ENCODE measurements around the gene C13orf46.

Gene C13orf46

GRCh38 chr13:114013952-114014629 is 40.2 kb upstream of the C13orf46 start:
- H3K9me3 Mint-ChIP-seq, result no peaks in the 10 kb centered on the region
- no peak for ATAC-seq

GRCh38 chr13:114013336-114013735 is 39.5 kb upstream of the C13orf46 start:
- Mint-ChIP-seq H3K4me1 (peaks cover 6% of the 10 kb centered on the region), H3K36me3 (peaks cover 6% of the 10 kb centered on the region)

More at GRCh38 chr13:114013952-114014629, 40.2 kb upstream of the C13orf46 start:
- DNase-seq (ENCODE audit: low spot score in 2 of 2), result no peak
- no peak overlapping the region for H3K27ac Mint-ChIP-seq
- no peak overlapping the region for H3K4me3 Mint-ChIP-seq
- peaks cover 6% of the 10 kb centered on the region for H3K4me1 Mint-ChIP-seq
- peaks cover 14% of the 10 kb centered on the region for H3K36me3 Mint-ChIP-seq

GRCh38 chr13:114012921-114013320 is 39.0 kb upstream of the C13orf46 start:
- H3K9me3 Mint-ChIP-seq, result no peaks in the 10 kb centered on the region
- H3K4me1 Mint-ChIP-seq, result peaks cover 6% of the 10 kb centered on the region
- ATAC-seq (no peak), DNase-seq (ENCODE audit: low spot score in 2 of 2) (no peak)
- no peak overlapping the region for H3K27ac Mint-ChIP-seq
- peaks cover 2% of the 10 kb centered on the region for H3K36me3 Mint-ChIP-seq
- H3K4me3 Mint-ChIP-seq, result no peak overlapping the region

More at GRCh38 chr13:114013336-114013735, 39.5 kb upstream of the C13orf46 start:
- Mint-ChIP-seq H3K27ac (no peak overlapping the region), H3K4me3 (no peak overlapping the region), H3K9me3 (no peaks in the 10 kb centered on the region)
- DNase-seq (ENCODE audit: low spot score in 2 of 2) (no peak), ATAC-seq (no peak)

GRCh38 chr13:114012141-114012540 is 38.3 kb upstream of the C13orf46 start:
- Mint-ChIP-seq H3K36me3 (no peaks in the 10 kb centered on the region), H3K4me1 (peaks cover 6% of the 10 kb centered on the region), H3K27ac (no peak overlapping the region), H3K4me3 (no peak overlapping the region), H3K9me3 (no peaks in the 10 kb centered on the region)
- DNase-seq (ENCODE audit: low spot score in 2 of 2), result no peak
- no peak for ATAC-seq

GRCh38 chr13:114011226-114011625 is 37.4 kb upstream of the C13orf46 start:
- ATAC-seq (peak; percentile 27), DNase-seq (ENCODE audit: low spot score in 2 of 2) (no peak)
- H3K27ac Mint-ChIP-seq, result peak overlapping the region; percentile 35
- no peaks in the 10 kb centered on the region for H3K36me3 Mint-ChIP-seq
- peaks cover 6% of the 10 kb centered on the region for H3K4me1 Mint-ChIP-seq
- no peaks in the 10 kb centered on the region for H3K9me3 Mint-ChIP-seq
- no peak overlapping the region for H3K4me3 Mint-ChIP-seq

GRCh38 chr13:114010401-114011101 is 36.7 kb upstream of the C13orf46 start:
- Mint-ChIP-seq H3K4me1 (peaks cover 3% of the 10 kb centered on the region), H3K36me3 (peaks cover under 1% of the 10 kb centered on the region), H3K27ac (peak overlapping the region; percentile 35), H3K9me3 (no peaks in the 10 kb centered on the region), H3K4me3 (no peak overlapping the region)
- DNase-seq (ENCODE audit: low spot score in 2 of 2), result no peak
- ATAC-seq, result peak; percentile 54

- ATAC-seq (no peak), DNase-seq (ENCODE audit: low spot score in 2 of 2) (no peak)
- Mint-ChIP-seq H3K27ac (peak overlapping the region; percentile 35), H3K4me3 (no peak overlapping the region), H3K9me3 (no peaks in the 10 kb centered on the region), H3K36me3 (peaks cover 8% of the 10 kb centered on the region), H3K4me1 (no peaks in the 10 kb centered on the region)
Measured at GRCh38 chr13:114009590-114010400, 35.9 kb upstream of the C13orf46 start.

GRCh38 chr13:114008964-114009589 is 35.2 kb upstream of the C13orf46 start:
- Mint-ChIP-seq H3K4me3 (no peak overlapping the region), H3K4me1 (no peaks in the 10 kb centered on the region), H3K36me3 (peaks cover 15% of the 10 kb centered on the region), H3K9me3 (no peaks in the 10 kb centered on the region), H3K27ac (no peak overlapping the region)
- ATAC-seq, result no peak
- no peak for DNase-seq (ENCODE audit: low spot score in 2 of 2)

GRCh38 chr13:114007566-114007965 is 33.7 kb upstream of the C13orf46 start:
- DNase-seq (ENCODE audit: low spot score in 2 of 2), result no peak
- H3K27ac Mint-ChIP-seq, result peak overlapping the region; percentile 78
- H3K9me3 Mint-ChIP-seq, result no peaks in the 10 kb centered on the region
- no peak overlapping the region for H3K4me3 Mint-ChIP-seq
- peaks cover 19% of the 10 kb centered on the region for H3K36me3 Mint-ChIP-seq
- no peaks in the 10 kb centered on the region for H3K4me1 Mint-ChIP-seq
- no peak for ATAC-seq

GRCh38 chr13:114005206-114005724 is 31.4 kb upstream of the C13orf46 start:
- peak overlapping the region; percentile 55 for H3K27ac Mint-ChIP-seq
- no peak for DNase-seq (ENCODE audit: low spot score in 2 of 2)

GRCh38 chr13:114004420-114005205 is 30.7 kb upstream of the C13orf46 start:
- Mint-ChIP-seq H3K27ac (peak overlapping the region; percentile 55), H3K4me3 (no peak overlapping the region), H3K36me3 (peaks cover 32% of the 10 kb centered on the region), H3K9me3 (no peaks in the 10 kb centered on the region), H3K4me1 (no peaks in the 10 kb centered on the region)
- no peak for ATAC-seq
- no peak for DNase-seq (ENCODE audit: low spot score in 2 of 2)

More at GRCh38 chr13:114005206-114005724, 31.4 kb upstream of the C13orf46 start:
- Mint-ChIP-seq H3K36me3 (peaks cover 29% of the 10 kb centered on the region), H3K9me3 (no peaks in the 10 kb centered on the region), H3K4me1 (no peaks in the 10 kb centered on the region), H3K4me3 (no peak overlapping the region)
- ATAC-seq, result peak; percentile 13

- H3K4me3 Mint-ChIP-seq, result no peak overlapping the region
- peaks cover 50% of the 10 kb centered on the region for H3K36me3 Mint-ChIP-seq
- no peak overlapping the region for H3K27ac Mint-ChIP-seq
- H3K4me1 Mint-ChIP-seq, result peaks cover 8% of the 10 kb centered on the region
- no peak for ATAC-seq
- no peak for DNase-seq (ENCODE audit: low spot score in 2 of 2)
- H3K9me3 Mint-ChIP-seq, result no peaks in the 10 kb centered on the region
Measured at GRCh38 chr13:114002771-114003321, 29.0 kb upstream of the C13orf46 start.

GRCh38 chr13:114002009-114002544 is 28.2 kb upstream of the C13orf46 start:
- peaks cover 58% of the 10 kb centered on the region for H3K36me3 Mint-ChIP-seq
- no peaks in the 10 kb centered on the region for H3K9me3 Mint-ChIP-seq
- H3K4me3 Mint-ChIP-seq, result no peak overlapping the region
- no peak for ATAC-seq
- no peak for DNase-seq (ENCODE audit: low spot score in 2 of 2)
- H3K4me1 Mint-ChIP-seq, result peaks cover 8% of the 10 kb centered on the region
- H3K27ac Mint-ChIP-seq, result no peak overlapping the region
